Activated naive CD8-positive, alpha-beta T cell treated with anti-CD3 and anti-CD28 coated beads, Interleukin-2, amount 10 ng/mL, durations not matched to agents 7 days and 5 days (primary cell): ENCODE measurements around the gene SPINK2. TPM values are rescaled to one million over a fixed set of nuclear protein-coding genes. Genes with fewer than 3 reads are reported as not detected.

Experiments
- total RNA-seq, 2 experiments: library from RNA; stranded (reverse); gene quantifications; one replicate each; pipeline ENCODE4 v1.2.3, GENCODE V29; 2021

The SPINK2 gene
- total RNA-seq, 2 experiments from 2014 or later, result 7.5 to 9.8 TPM

Other genes starting within 250 kb of the SPINK2 start
- gene HOPX, start 140.4 kb downstream of the SPINK2 start, total RNA-seq, result 10 to 100 TPM; 22.1 to 25.2 TPM
- gene REST, start 86.2 kb upstream of the SPINK2 start, total RNA-seq, result 10 to 100 TPM; 52.2 to 56.7 TPM
- gene NOA1, start 155.9 kb upstream of the SPINK2 start, total RNA-seq, result 10 to 100 TPM; 22.4 to 23.6 TPM
- 100 to 1,000 TPM; 117 TPM for gene POLR2B, start 157.2 kb upstream of the SPINK2 start, total RNA-seq